Measurements from ENCODE around the gene SPTLC2.

Gene SPTLC2

DNA sequence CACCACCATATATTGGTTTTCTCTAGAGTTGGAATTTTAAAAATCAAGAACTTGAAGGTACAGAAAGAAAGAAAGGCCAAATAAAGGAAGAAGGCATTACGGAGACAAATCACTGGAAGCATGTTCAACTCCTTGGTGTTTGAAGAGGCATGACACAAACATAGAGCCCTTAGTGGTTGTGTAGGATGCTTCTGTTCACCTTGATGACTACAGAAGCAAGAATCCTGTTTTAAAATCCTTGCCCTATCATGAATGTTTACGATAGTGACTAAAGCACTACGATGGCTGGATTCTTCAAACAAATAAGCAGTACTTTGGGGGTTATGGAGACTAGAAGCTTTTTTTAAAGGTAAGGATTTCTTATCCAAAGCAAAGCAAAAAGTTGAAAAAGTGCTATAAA is 107.6 kb downstream of the SPTLC2 start:
- H3K27ac ChIP-seq, result no peak overlapping the region
- TF ChIP-seq, protein P1, sequence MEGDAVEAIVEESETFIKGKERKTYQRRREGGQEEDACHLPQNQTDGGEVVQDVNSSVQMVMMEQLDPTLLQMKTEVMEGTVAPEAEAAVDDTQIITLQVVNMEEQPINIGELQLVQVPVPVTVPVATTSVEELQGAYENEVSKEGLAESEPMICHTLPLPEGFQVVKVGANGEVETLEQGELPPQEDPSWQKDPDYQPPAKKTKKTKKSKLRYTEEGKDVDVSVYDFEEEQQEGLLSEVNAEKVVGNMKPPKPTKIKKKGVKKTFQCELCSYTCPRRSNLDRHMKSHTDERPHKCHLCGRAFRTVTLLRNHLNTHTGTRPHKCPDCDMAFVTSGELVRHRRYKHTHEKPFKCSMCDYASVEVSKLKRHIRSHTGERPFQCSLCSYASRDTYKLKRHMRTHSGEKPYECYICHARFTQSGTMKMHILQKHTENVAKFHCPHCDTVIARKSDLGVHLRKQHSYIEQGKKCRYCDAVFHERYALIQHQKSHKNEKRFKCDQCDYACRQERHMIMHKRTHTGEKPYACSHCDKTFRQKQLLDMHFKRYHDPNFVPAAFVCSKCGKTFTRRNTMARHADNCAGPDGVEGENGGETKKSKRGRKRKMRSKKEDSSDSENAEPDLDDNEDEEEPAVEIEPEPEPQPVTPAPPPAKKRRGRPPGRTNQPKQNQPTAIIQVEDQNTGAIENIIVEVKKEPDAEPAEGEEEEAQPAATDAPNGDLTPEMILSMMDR (conservative IDR thresholded peaks at IDR 0.05), result no peak

DNA sequence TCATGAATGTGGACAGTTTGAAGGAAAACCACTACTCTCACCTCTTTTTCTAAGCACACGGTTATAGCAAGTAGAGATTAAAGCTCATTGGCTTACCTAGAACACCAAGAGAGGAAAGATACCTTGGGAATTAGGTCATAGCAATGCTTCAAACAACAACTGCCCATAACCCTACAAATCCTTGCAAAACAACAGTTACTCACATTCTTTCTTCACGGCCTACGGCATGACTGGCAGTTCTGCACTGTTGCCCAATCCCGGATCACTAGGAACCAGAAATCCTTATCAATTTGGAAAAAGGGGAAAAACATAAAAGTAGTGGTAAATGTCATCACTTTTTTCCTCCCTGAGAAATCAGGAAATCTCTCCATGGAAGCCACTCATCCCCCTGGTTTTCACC is 108.2 kb downstream of the SPTLC2 start:
- TF ChIP-seq, protein P1 (conservative IDR thresholded peaks at IDR 0.05), result no peak

DNA sequence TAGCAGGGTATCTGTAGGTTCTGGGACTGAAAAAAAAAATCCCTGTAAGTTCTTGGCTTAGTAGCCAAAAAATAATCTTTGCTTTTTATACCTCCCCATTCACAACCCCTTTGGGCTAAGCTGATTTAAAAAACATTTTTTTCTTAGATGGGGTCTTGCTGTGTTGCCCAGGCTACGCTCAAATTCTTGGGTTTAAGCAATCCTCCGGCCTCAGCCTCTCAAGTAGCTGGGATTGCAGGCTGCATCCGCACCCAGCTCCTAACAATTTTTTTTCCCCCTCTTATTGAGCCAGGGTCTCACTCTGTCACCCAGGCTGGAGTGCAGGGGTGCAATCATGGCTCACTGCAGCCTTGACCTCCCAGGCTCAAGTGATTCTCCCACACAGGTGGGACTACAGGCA is 108.7 kb downstream of the SPTLC2 start:
- TF ChIP-seq, protein P1 (conservative IDR thresholded peaks at IDR 0.05), result no peak
- no peak overlapping the region for H3K27ac ChIP-seq

More for the DNA sequence above, 108.2 kb downstream of the SPTLC2 start:
- H3K27ac ChIP-seq, result no peak overlapping the region

DNA sequence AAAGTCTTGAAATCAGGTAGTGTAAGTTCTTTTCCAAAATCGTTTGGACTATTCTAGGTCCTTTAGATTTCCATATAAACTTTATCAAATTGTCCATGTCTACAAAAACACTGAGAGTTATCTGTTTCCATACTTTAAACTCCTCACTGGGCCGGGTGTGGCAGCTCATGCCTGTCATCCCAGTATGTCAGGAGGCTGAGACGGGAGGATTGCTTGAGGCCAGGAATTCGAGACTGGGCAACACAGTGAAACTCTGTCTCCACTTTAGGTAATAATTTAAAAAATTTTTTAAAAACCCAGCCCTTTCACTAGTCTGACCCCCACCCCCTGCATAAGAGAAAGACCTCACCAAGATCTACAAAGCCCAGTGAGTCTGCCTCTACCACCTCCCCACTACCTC is 111.4 kb downstream of the SPTLC2 start:
- H3K27ac ChIP-seq, result no peak overlapping the region
- TF ChIP-seq, protein P1 (conservative IDR thresholded peaks at IDR 0.05), result no peak

DNA sequence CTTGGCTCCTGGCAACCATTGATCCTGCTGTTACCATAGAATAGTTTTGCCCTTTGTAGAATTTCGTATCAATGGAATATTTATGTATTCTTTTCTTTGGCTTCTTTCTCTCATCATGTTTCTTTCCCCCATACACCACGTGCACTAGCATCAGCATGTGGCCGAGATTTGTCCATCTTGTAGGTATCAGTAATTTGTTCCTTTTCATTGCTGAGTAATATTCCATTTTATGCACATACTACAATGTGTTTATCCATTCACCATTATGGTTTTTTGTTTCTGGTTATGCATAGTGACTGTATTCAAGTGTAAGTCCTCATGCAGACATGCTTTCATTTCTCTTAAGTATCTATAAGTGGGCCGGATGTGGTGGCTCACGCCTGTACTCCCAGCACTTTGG is 113.3 kb downstream of the SPTLC2 start:
- no peak overlapping the region for H3K27ac ChIP-seq
- TF ChIP-seq, protein P1 (conservative IDR thresholded peaks at IDR 0.05), result no peak

DNA sequence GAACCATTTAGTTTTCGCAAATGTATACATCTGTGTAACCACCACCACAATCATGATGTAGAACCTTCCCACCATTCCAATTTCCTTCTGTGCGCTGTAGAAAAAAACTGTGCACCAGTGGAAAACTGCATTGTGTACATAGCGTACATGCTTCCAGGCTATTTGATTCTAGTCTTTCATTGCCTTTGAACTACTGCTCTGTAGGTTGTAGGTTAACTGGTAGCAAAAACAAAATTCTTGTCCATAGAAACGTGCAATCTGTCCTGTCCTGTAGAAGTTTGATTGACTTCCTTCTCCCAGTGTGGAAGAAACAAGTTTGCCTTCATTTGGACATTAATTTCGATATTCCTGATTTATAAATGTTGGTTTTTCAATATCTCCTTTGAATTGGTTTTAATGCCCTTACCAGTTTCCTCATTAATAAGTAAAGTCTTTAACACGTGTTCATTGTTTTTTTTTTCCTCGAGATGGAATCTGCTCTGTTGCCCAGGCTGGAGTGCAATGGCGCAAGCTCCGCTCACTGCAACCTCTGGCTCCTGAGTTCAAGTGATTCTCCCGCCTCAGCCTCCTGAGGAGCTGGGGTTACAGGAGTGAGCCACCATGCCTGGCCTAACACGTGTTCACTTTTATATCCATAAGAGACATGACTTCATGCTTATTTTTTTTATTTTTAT is 114.2 kb downstream of the SPTLC2 start:
- no peak overlapping the region for H3K27ac ChIP-seq
- TF ChIP-seq, protein P1 (conservative IDR thresholded peaks at IDR 0.05), result no peak

DNA sequence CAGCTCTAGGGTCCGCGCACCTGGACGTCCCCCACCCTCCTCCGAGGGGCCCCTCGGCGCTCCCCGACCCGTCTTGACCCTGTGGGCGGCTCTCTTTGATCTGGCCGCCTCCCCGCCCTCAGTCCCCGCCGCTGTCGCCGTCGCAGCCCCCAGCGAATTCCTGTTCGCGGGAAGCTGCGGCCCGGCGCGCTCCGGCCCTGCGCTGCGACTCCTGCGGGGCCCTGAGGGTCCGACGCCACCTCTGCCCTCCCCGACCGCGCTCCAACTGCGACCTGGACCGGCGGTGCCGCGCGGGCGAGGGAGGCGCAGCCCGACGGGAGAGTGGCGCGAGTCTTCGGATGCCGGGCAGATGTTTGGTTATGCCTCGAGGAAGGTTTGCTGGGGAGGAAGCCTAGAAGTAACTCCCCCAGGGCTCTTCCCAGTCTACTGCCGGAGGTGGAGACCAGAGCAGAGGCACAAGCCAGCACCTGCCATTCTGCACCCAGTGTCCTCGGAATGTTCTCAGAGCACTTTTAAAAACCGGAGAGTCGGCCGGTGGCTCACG is 117.4 kb downstream of the SPTLC2 start:
- H3K27ac ChIP-seq, result peak overlapping the region; percentile 11; the same call in 1 of the 2 replicates
- TF ChIP-seq, protein P1 (conservative IDR thresholded peaks at IDR 0.05), result no peak

Measured in VCaP (cell line).